ENCODE data around the gene SVIL. TPM values are rescaled to one million over a fixed set of nuclear protein-coding genes. Genes with fewer than 3 reads are reported as not detected.

SVIL gene
- 18.1 to 26.8 TPM (median 23.9 TPM) in 5 replicates for total RNA-seq (2022; extraction: Qiagen RNA extraction; ENCODE audit: low read depth)

GRCh38 chr10:29634764-29635625, at the start of gene SVIL:
SVIL (minus strand) TSS chr10:29634971; CDS start chr10:29555058, 79,913 bp downstream.

